Measurements from ENCODE around the gene LPXN.

LPXN gene

GRCh38 chr11:58513747-58514367, 61.8 kb downstream of the LPXN start:
- no peaks in the 10 kb centered on the region for H3K27me3 ChIP-seq (ENCODE audit: control insufficient read depth, insufficient read depth, low read length)
- H3K27ac ChIP-seq (ENCODE audit: low read depth, low read length), result no peak overlapping the region
- H3K9ac ChIP-seq (ENCODE audit: low read depth, low read length), result no peak overlapping the region
- no peaks in the 10 kb centered on the region for H3K36me3 ChIP-seq (ENCODE audit: control insufficient read depth, insufficient read depth, low read length)
- no peaks in the 10 kb centered on the region for H3K9me3 ChIP-seq (ENCODE audit: control insufficient read depth, insufficient read depth, low read length)
- H3K4me3 ChIP-seq (ENCODE audit: low read depth, low read length), result no peak overlapping the region
- peaks cover 17% of the 10 kb centered on the region; the same call in 1 of the 2 replicates for H3K4me1 ChIP-seq (ENCODE audit: control insufficient read depth, insufficient read depth, low read length)

- Histone ChIP-seq H3K36me3 (ENCODE audit: control insufficient read depth, insufficient read depth, low read length) (no peaks in the 10 kb centered on the region), H3K9ac (ENCODE audit: low read depth, low read length) (no peak overlapping the region), H3K4me1 (ENCODE audit: control insufficient read depth, insufficient read depth, low read length) (peaks cover 17% of the 10 kb centered on the region; the same call in 1 of the 2 replicates), H3K4me3 (ENCODE audit: low read depth, low read length) (no peak overlapping the region), H3K9me3 (ENCODE audit: control insufficient read depth, insufficient read depth, low read length) (no peaks in the 10 kb centered on the region), H3K27ac (ENCODE audit: low read depth, low read length) (no peak overlapping the region), H3K27me3 (ENCODE audit: control insufficient read depth, insufficient read depth, low read length) (no peaks in the 10 kb centered on the region)
These were observed 64.0 kb downstream of the LPXN start for GRCh38 chr11:58511636-58512035.

- H3K4me3 ChIP-seq (ENCODE audit: low read depth, low read length), result no peak overlapping the region
- H3K27ac ChIP-seq (ENCODE audit: low read depth, low read length), result no peak overlapping the region
- peaks cover 17% of the 10 kb centered on the region; the same call in 1 of the 2 replicates for H3K4me1 ChIP-seq (ENCODE audit: control insufficient read depth, insufficient read depth, low read length)
- H3K27me3 ChIP-seq (ENCODE audit: control insufficient read depth, insufficient read depth, low read length), result no peaks in the 10 kb centered on the region
- no peaks in the 10 kb centered on the region for H3K36me3 ChIP-seq (ENCODE audit: control insufficient read depth, insufficient read depth, low read length)
- H3K9ac ChIP-seq (ENCODE audit: low read depth, low read length), result no peak overlapping the region
- no peaks in the 10 kb centered on the region for H3K9me3 ChIP-seq (ENCODE audit: control insufficient read depth, insufficient read depth, low read length)
These were observed 65.9 kb downstream of the LPXN start for GRCh38 chr11:58509748-58510147.

GRCh38 chr11:58508814-58509213, 66.8 kb downstream of the LPXN start:
- Histone ChIP-seq H3K9me3 (ENCODE audit: control insufficient read depth, insufficient read depth, low read length) (no peaks in the 10 kb centered on the region), H3K4me3 (ENCODE audit: low read depth, low read length) (no peak overlapping the region), H3K36me3 (ENCODE audit: control insufficient read depth, insufficient read depth, low read length) (no peaks in the 10 kb centered on the region), H3K27me3 (ENCODE audit: control insufficient read depth, insufficient read depth, low read length) (no peaks in the 10 kb centered on the region), H3K9ac (ENCODE audit: low read depth, low read length) (no peak overlapping the region), H3K27ac (ENCODE audit: low read depth, low read length) (no peak overlapping the region), H3K4me1 (ENCODE audit: control insufficient read depth, insufficient read depth, low read length) (peaks cover 17% of the 10 kb centered on the region; the same call in 1 of the 2 replicates)

GRCh38 chr11:58508005-58508404, 67.7 kb downstream of the LPXN start, which contains the start of gene OR5B21:
TSS of gene OR5B21 (minus strand) at chr11:58508105. CDS start at chr11:58508105, 0 bp downstream.
- no peak within 1 kb of the TSS for H3K4me3 ChIP-seq (ENCODE audit: low read depth, low read length)
- H3K9me3 ChIP-seq (ENCODE audit: control insufficient read depth, insufficient read depth, low read length), result no peaks in the 10 kb centered on the region
- no peaks in the 10 kb centered on the region for H3K27me3 ChIP-seq (ENCODE audit: control insufficient read depth, insufficient read depth, low read length)

GRCh38 chr11:58507355-58507754, 68.3 kb downstream of the LPXN start:
- Histone ChIP-seq H3K27ac (ENCODE audit: low read depth, low read length) (no peak overlapping the region), H3K9me3 (ENCODE audit: control insufficient read depth, insufficient read depth, low read length) (no peaks in the 10 kb centered on the region), H3K27me3 (ENCODE audit: control insufficient read depth, insufficient read depth, low read length) (no peaks in the 10 kb centered on the region), H3K9ac (ENCODE audit: low read depth, low read length) (no peak overlapping the region), H3K4me1 (ENCODE audit: control insufficient read depth, insufficient read depth, low read length) (0 out of 2 replicates have a peak, but pooled peaks cover 5% of the 10 kb centered on the region), H3K36me3 (ENCODE audit: control insufficient read depth, insufficient read depth, low read length) (no peaks in the 10 kb centered on the region), H3K4me3 (ENCODE audit: low read depth, low read length) (no peak overlapping the region)

More at GRCh38 chr11:58508005-58508404, 67.7 kb downstream of the LPXN start, which contains the start of gene OR5B21:
- Histone ChIP-seq H3K4me1 (ENCODE audit: control insufficient read depth, insufficient read depth, low read length) (peaks cover 10% of the 10 kb centered on the region; the same call in 1 of the 2 replicates), H3K9ac (ENCODE audit: low read depth, low read length) (no peak within 1 kb of the TSS), H3K36me3 (ENCODE audit: control insufficient read depth, insufficient read depth, low read length) (no peaks in the 10 kb centered on the region), H3K27ac (ENCODE audit: low read depth, low read length) (no peak within 1 kb of the TSS)

- H3K9ac ChIP-seq (ENCODE audit: low read depth, low read length), result no peak overlapping the region
- no peaks in the 10 kb centered on the region for H3K27me3 ChIP-seq (ENCODE audit: control insufficient read depth, insufficient read depth, low read length)
- H3K9me3 ChIP-seq (ENCODE audit: control insufficient read depth, insufficient read depth, low read length), result no peaks in the 10 kb centered on the region
- no peak overlapping the region for H3K4me3 ChIP-seq (ENCODE audit: low read depth, low read length)
- H3K4me1 ChIP-seq (ENCODE audit: control insufficient read depth, insufficient read depth, low read length), result 0 out of 2 replicates have a peak, but pooled peaks cover 2% of the 10 kb centered on the region
- H3K27ac ChIP-seq (ENCODE audit: low read depth, low read length), result no peak overlapping the region
- H3K36me3 ChIP-seq (ENCODE audit: control insufficient read depth, insufficient read depth, low read length), result no peaks in the 10 kb centered on the region
These were observed 68.7 kb downstream of the LPXN start for GRCh38 chr11:58506935-58507334.

- Histone ChIP-seq H3K9me3 (ENCODE audit: control insufficient read depth, insufficient read depth, low read length) (no peaks in the 10 kb centered on the region), H3K9ac (ENCODE audit: low read depth, low read length) (no peak overlapping the region), H3K4me3 (ENCODE audit: low read depth, low read length) (no peak overlapping the region), H3K27ac (ENCODE audit: low read depth, low read length) (no peak overlapping the region), H3K36me3 (ENCODE audit: control insufficient read depth, insufficient read depth, low read length) (no peaks in the 10 kb centered on the region), H3K27me3 (ENCODE audit: control insufficient read depth, insufficient read depth, low read length) (no peaks in the 10 kb centered on the region), H3K4me1 (ENCODE audit: control insufficient read depth, insufficient read depth, low read length) (no peaks in the 10 kb centered on the region)
These were observed 69.8 kb downstream of the LPXN start for GRCh38 chr11:58505849-58506248.

GRCh38 chr11:58504232-58504631, 71.4 kb downstream of the LPXN start:
- Histone ChIP-seq H3K9ac (ENCODE audit: low read depth, low read length) (no peak overlapping the region), H3K36me3 (ENCODE audit: control insufficient read depth, insufficient read depth, low read length) (no peaks in the 10 kb centered on the region), H3K27me3 (ENCODE audit: control insufficient read depth, insufficient read depth, low read length) (no peaks in the 10 kb centered on the region), H3K4me1 (ENCODE audit: control insufficient read depth, insufficient read depth, low read length) (no peaks in the 10 kb centered on the region), H3K9me3 (ENCODE audit: control insufficient read depth, insufficient read depth, low read length) (no peaks in the 10 kb centered on the region), H3K27ac (ENCODE audit: low read depth, low read length) (no peak overlapping the region), H3K4me3 (ENCODE audit: low read depth, low read length) (no peak overlapping the region)

GRCh38 chr11:58503361-58503856, 72.2 kb downstream of the LPXN start:
- H3K36me3 ChIP-seq (ENCODE audit: control insufficient read depth, insufficient read depth, low read length), result no peaks in the 10 kb centered on the region
- no peaks in the 10 kb centered on the region for H3K27me3 ChIP-seq (ENCODE audit: control insufficient read depth, insufficient read depth, low read length)
- H3K9me3 ChIP-seq (ENCODE audit: control insufficient read depth, insufficient read depth, low read length), result no peaks in the 10 kb centered on the region
- H3K27ac ChIP-seq (ENCODE audit: low read depth, low read length), result no peak overlapping the region
- H3K4me1 ChIP-seq (ENCODE audit: control insufficient read depth, insufficient read depth, low read length), result no peaks in the 10 kb centered on the region
- H3K9ac ChIP-seq (ENCODE audit: low read depth, low read length), result no peak overlapping the region
- H3K4me3 ChIP-seq (ENCODE audit: low read depth, low read length), result no peak overlapping the region

- Histone ChIP-seq H3K27me3 (ENCODE audit: control insufficient read depth, insufficient read depth, low read length) (no peaks in the 10 kb centered on the region), H3K9ac (ENCODE audit: low read depth, low read length) (no peak overlapping the region), H3K27ac (ENCODE audit: low read depth, low read length) (no peak overlapping the region), H3K4me1 (ENCODE audit: control insufficient read depth, insufficient read depth, low read length) (no peaks in the 10 kb centered on the region), H3K36me3 (ENCODE audit: control insufficient read depth, insufficient read depth, low read length) (no peaks in the 10 kb centered on the region), H3K4me3 (ENCODE audit: low read depth, low read length) (no peak overlapping the region), H3K9me3 (ENCODE audit: control insufficient read depth, insufficient read depth, low read length) (no peaks in the 10 kb centered on the region)
These were observed 73.7 kb downstream of the LPXN start for GRCh38 chr11:58502004-58502403.
